Mucosa of rectum (tissue), 2 donors: ENCODE data around the gene HMCN1.

Experiments
- H3K27ac ChIP-seq, 2 donors: one replicate each; pipeline ENCODE4 v1.7.0; 2013; ENCODE audit warnings: inconsistent platforms in 2 of 2, low read depth in 2 of 2, low read length in 2 of 2
- H3K27me3 ChIP-seq, 2 donors: one replicate each; pipeline ENCODE4 v1.7.0; 2013; ENCODE audit warnings: low read length in 2 of 2; ENCODE audit not compliant: control insufficient read depth in 2 of 2, insufficient read depth in 2 of 2
- H3K36me3 ChIP-seq, 2 donors: one replicate each; pipeline ENCODE4 v1.7.0; 2013; ENCODE audit warnings: low read length in 2 of 2; ENCODE audit not compliant: control insufficient read depth in 2 of 2, insufficient read depth in 2 of 2
- H3K4me1 ChIP-seq, 2 donors: one replicate each; pipeline ENCODE4 v1.7.0; 2013; ENCODE audit warnings: low read length in 2 of 2, mild to moderate bottlenecking in 1 of 2; ENCODE audit not compliant: control insufficient read depth in 2 of 2, insufficient read depth in 2 of 2
- H3K4me3 ChIP-seq, 2 donors: one replicate each; pipeline ENCODE4 v1.7.0; 2013; ENCODE audit warnings: low read length in 2 of 2
- H3K9ac ChIP-seq, 2 donors: one replicate each; pipeline ENCODE4 v1.7.0; 2013; ENCODE audit warnings: low read length in 2 of 2, low read depth in 1 of 2, mild to moderate bottlenecking in 1 of 2
- H3K9me3 ChIP-seq, 2 donors: one replicate each; pipeline ENCODE4 v1.7.0; 2013; ENCODE audit warnings: low read length in 2 of 2; ENCODE audit not compliant: control insufficient read depth in 2 of 2
- donor health status: healthy.
- donor health status: Normal muscosa, but diverticular disease.

The HMCN1 gene

DNA sequence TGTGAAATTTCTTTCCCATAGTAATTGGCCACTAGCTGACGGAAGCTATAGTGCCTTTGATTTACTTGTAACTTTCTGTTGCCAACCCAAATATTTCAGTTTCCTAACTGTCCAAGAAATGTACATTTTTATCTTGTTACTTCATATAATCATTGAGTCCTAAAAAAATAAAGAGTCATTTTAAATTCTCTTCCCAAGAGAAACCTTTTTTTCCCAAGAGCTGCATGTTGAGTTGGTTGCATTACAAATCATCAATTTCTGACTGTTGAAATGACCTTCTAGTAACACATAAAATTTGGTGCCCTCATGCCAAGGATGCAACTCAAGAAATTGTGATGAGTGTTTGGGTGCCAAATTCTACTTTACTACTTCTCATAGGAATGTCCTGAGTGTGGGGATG, 61.0 kb downstream of the HMCN1 start:
- no peaks in the 10 kb centered on the region for H3K27me3 ChIP-seq
- peaks cover 0 to 2% of the 10 kb centered on the region in 2 donors for H3K9me3 ChIP-seq
- no peaks in the 10 kb centered on the region for H3K36me3 ChIP-seq
- H3K27ac ChIP-seq, result no peak overlapping the region
- no peak overlapping the region for H3K9ac ChIP-seq
- no peak overlapping the region for H3K4me3 ChIP-seq
- no peaks in the 10 kb centered on the region for H3K4me1 ChIP-seq

GRCh38 chr1:185798505-185798904, 64.3 kb downstream of the HMCN1 start:
- Histone ChIP-seq H3K36me3 (no peaks in the 10 kb centered on the region), H3K4me3 (no peak overlapping the region), H3K27me3 (no peaks in the 10 kb centered on the region), H3K27ac (no peak overlapping the region), H3K9ac (no peak overlapping the region), H3K4me1 (no peaks in the 10 kb centered on the region), H3K9me3 (peaks cover 0 to 2% of the 10 kb centered on the region in 2 donors)

GRCh38 chr1:185803241-185803640, 69.0 kb downstream of the HMCN1 start:
- H3K9me3 ChIP-seq, result peaks cover 0 to 2% of the 10 kb centered on the region in 2 donors

GRCh38 chr1:185804206-185804605, 70.0 kb downstream of the HMCN1 start:
- Histone ChIP-seq H3K9ac (no peak overlapping the region), H3K9me3 (peaks cover 0 to 2% of the 10 kb centered on the region in 2 donors), H3K27ac (no peak overlapping the region), H3K36me3 (no peaks in the 10 kb centered on the region), H3K27me3 (no peaks in the 10 kb centered on the region), H3K4me1 (no peaks in the 10 kb centered on the region), H3K4me3 (no peak overlapping the region)

More at GRCh38 chr1:185803241-185803640, 69.0 kb downstream of the HMCN1 start:
- no peaks in the 10 kb centered on the region for H3K27me3 ChIP-seq
- H3K4me1 ChIP-seq, result no peaks in the 10 kb centered on the region
- H3K27ac ChIP-seq, result no peak overlapping the region
- H3K9ac ChIP-seq, result no peak overlapping the region
- no peak overlapping the region for H3K4me3 ChIP-seq
- no peaks in the 10 kb centered on the region for H3K36me3 ChIP-seq

- H3K27me3 ChIP-seq, result no peaks in the 10 kb centered on the region
- no peak overlapping the region for H3K4me3 ChIP-seq
- peaks cover 0 to 2% of the 10 kb centered on the region in 2 donors for H3K9me3 ChIP-seq
- H3K9ac ChIP-seq, result no peak overlapping the region
- H3K27ac ChIP-seq, result no peak overlapping the region
- no peaks in the 10 kb centered on the region for H3K4me1 ChIP-seq
- no peaks in the 10 kb centered on the region for H3K36me3 ChIP-seq
These were observed 70.4 kb downstream of the HMCN1 start for GRCh38 chr1:185804608-185805007.

- no peaks in the 10 kb centered on the region for H3K9me3 ChIP-seq
- no peak overlapping the region for H3K9ac ChIP-seq
- no peaks in the 10 kb centered on the region for H3K36me3 ChIP-seq
- H3K4me3 ChIP-seq, result no peak overlapping the region
- H3K27ac ChIP-seq, result no peak overlapping the region
- H3K27me3 ChIP-seq, result no peaks in the 10 kb centered on the region
- no peaks in the 10 kb centered on the region for H3K4me1 ChIP-seq
These were observed 73.1 kb downstream of the HMCN1 start for GRCh38 chr1:185807275-185807674.

- Histone ChIP-seq H3K4me3 (no peak overlapping the region), H3K27ac (no peak overlapping the region), H3K36me3 (no peaks in the 10 kb centered on the region), H3K4me1 (no peaks in the 10 kb centered on the region), H3K27me3 (no peaks in the 10 kb centered on the region), H3K9ac (no peak overlapping the region), H3K9me3 (no peaks in the 10 kb centered on the region)
These were observed 74.4 kb downstream of the HMCN1 start for GRCh38 chr1:185808631-185809030.

DNA sequence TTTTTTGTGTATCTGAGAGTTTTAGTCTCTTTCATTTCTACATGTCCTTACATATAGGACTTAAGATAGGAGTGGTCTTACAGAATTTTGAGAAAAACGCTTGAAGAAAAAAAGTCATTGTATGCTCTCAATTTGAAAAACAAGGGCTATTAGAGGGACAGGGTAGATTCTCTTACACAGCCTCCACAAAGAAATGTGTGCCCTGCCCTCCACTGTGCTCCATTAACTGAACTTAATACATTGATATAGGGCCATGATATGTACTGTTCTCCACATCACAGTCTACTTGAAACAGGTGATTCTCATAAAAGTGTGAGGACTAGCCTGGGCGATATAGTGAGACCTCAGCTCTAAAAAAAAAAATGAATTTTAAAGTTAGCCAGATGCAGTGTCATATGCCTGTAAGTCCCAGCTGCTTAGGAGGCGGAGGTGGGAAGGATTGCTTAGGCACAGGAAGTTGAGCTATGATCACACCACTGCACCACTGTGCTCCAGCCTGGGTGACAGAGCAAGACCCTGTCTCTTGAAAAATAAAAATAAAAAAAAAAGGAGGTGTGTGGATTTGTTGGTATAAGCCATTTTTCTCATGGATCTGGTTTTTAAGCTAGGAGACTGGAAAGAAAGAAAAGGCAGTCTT, 77.0 kb downstream of the HMCN1 start:
- Histone ChIP-seq H3K9me3 (no peaks in the 10 kb centered on the region), H3K4me1 (no peaks in the 10 kb centered on the region), H3K27me3 (no peaks in the 10 kb centered on the region), H3K27ac (no peak overlapping the region), H3K36me3 (no peaks in the 10 kb centered on the region), H3K9ac (no peak overlapping the region), H3K4me3 (no peak overlapping the region)

DNA sequence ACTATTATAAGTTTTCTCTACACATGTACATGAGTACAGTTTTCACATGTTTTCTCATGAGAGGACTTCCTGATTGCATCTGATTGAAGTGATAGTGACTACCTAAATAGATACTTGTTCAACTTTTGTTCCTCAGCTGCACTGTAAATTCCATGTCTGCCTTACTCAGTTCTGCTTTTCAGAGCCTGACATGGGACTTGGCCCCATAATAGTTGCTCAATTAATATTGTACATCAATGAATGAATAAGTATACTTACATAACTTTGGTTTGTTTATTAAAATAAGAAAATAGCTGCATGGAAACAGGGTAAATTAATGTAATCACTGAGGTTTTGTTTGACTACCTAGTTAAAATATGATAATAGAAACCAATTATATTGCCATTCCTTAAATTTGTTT, 78.7 kb downstream of the HMCN1 start:
- no peaks in the 10 kb centered on the region for H3K36me3 ChIP-seq
- H3K9me3 ChIP-seq, result no peaks in the 10 kb centered on the region
- H3K4me1 ChIP-seq, result no peaks in the 10 kb centered on the region
- H3K27me3 ChIP-seq, result no peaks in the 10 kb centered on the region
- H3K4me3 ChIP-seq, result no peak overlapping the region
- no peak overlapping the region for H3K9ac ChIP-seq
- H3K27ac ChIP-seq, result no peak overlapping the region

DNA sequence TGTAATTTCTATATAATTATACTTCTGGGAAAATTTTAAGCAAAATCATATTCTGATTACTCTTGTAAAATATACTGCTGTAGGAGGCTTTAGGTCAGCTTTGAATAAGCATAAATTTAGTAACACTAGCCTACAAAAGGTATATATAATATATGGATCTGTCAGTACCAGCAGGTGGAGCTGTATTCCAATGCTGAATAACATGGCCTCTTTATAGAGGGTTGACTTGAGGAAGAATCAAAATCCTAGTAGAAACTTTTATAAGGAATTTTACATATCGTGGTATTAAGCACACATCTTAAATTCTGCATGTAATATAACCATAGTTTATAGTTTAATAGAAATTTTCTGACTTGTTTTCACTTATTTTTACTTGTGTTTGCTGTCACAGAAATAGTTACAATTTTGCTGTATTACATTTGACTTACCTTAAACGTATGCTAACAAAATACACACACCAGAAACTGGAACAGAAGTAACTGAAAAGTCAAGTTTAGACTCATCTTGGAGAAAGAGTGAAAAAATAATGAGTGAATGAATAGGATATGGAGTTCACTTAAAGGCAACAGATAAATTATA, 79.3 kb downstream of the HMCN1 start:
- Histone ChIP-seq H3K9me3 (no peaks in the 10 kb centered on the region), H3K27me3 (no peaks in the 10 kb centered on the region), H3K36me3 (no peaks in the 10 kb centered on the region), H3K9ac (no peak overlapping the region), H3K4me3 (no peak overlapping the region), H3K4me1 (no peaks in the 10 kb centered on the region), H3K27ac (no peak overlapping the region)
